H7 (cell line): Measurements from ENCODE around the gene MYOM1. TPM values are rescaled to one million over a fixed set of nuclear protein-coding genes. Genes with fewer than 3 reads are reported as not detected.

ENCODE experiments used
- DNase-seq: peaks from one replicate; pipeline ENCODE4 v3.0.0; 2012
- H3K27me3 ChIP-seq: 2 replicates; pipeline ENCODE4 v1.6.0; 2011; ENCODE audit warnings: mild to moderate bottlenecking, low read length; ENCODE audit not compliant: control insufficient read depth, insufficient read depth
- H3K36me3 ChIP-seq: replicated peaks from 2 replicates; pipeline ENCODE4 v1.5.1; 2011; ENCODE audit warnings: low read length; ENCODE audit not compliant: control insufficient read depth, insufficient read depth
- H3K4me3 ChIP-seq: 2 replicates; pipeline ENCODE4 v1.5.1; 2011; ENCODE audit warnings: low read depth, mild to moderate bottlenecking, control low read depth, low read length, moderate library complexity; ENCODE audit not compliant: insufficient read depth
- total RNA-seq: library from RNA; depleted of rRNA; stranded (reverse); fragments of >200 nt; shearing (Covaris generic); gene quantifications from 2 replicates; pipeline ENCODE4 v1.2.3, GENCODE V29; 2014

Gene MYOM1
- total RNA-seq, 1 experiment from 2014 or later, result 0.14 TPM

DNA sequence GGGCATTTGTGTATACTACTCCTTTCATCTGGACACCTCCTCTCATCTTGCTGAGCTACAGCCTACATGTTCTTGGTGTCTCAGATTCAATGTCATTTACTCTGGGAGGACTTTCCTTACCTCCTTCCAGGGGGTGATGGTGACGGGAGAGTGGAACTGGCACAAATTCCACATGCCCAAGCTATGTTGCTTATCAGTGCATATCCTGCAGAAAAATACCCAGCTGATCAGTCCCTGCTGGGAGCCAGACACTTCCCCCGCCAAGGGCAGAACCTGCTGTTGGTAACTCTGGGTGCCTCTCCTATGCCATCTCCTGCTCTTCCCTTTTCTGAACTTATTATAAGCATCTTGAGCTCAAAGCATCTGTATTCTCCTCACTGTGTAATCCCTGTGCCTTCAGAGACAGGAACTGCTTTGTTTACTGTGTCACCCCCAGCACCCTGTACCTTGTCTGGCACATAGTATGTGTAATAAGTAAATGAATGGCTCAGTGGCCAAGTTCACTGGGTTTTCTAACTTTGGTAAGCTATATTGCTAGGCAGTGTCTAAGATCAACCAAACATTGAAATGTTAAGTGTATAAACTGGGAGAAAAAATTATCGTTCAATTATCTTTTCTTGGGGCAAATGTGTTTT lies 119.2 kb downstream of the MYOM1 start:
- DNase-seq, result no peak
- Histone ChIP-seq H3K36me3 (no peaks in the 10 kb centered on the region), H3K4me3 (no peak overlapping the region), H3K27me3 (no peaks in the 10 kb centered on the region)

DNA sequence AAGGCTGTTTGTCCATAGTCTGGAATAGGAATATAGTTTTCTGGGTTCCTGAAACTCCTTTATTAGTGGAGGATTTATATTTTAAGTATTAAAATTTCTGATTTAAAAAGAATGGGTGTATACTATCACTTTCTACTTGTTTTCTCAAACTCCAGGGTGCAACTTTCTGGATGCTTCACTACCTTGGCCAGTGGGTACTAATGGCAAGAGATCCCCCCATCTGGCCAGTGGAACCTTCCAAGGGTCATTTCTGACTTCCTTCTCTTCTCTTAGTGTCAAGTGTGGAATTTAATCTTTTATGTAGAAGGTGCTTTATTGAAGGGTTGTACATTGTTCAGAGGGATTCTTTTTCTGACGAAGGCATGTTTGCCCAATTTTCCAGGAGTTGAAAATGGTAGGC lies 120.4 kb downstream of the MYOM1 start:
- no peaks in the 10 kb centered on the region for H3K27me3 ChIP-seq
- no peaks in the 10 kb centered on the region for H3K36me3 ChIP-seq
- no peak overlapping the region for H3K4me3 ChIP-seq
- no peak for DNase-seq

DNA sequence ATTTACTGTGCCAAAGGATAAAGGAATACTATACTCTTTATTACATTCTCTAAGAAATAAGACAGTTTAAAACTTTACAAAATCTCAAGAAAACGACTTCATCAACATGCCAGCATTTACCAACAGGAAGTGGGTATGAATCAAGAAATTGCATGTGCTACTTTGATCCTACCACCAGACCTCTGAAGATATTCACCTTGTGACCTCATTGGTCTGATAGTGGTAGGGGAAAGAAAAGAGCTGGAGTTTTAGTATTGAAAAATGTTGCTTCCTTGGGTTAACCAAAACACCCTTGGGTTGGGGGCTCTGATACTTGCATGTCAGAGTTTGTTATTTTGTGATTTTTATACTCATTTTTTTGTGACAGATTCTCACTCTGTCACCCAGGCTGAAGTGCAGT lies 122.7 kb downstream of the MYOM1 start:
- no peaks in the 10 kb centered on the region for H3K27me3 ChIP-seq
- H3K4me3 ChIP-seq, result no peak overlapping the region
- no peaks in the 10 kb centered on the region for H3K36me3 ChIP-seq
- DNase-seq, result no peak

- no peak for DNase-seq
- H3K36me3 ChIP-seq, result no peaks in the 10 kb centered on the region
- H3K4me3 ChIP-seq, result no peak overlapping the region
- no peaks in the 10 kb centered on the region for H3K27me3 ChIP-seq
Measured at GRCh38 chr18:3095921-3096320, 123.8 kb downstream of the MYOM1 start.

- Histone ChIP-seq H3K27me3 (no peaks in the 10 kb centered on the region), H3K4me3 (no peak overlapping the region), H3K36me3 (no peaks in the 10 kb centered on the region)
- no peak for DNase-seq
Measured at GRCh38 chr18:3094338-3094684, 125.5 kb downstream of the MYOM1 start.

GRCh38 chr18:3093624-3094337 lies 126.0 kb downstream of the MYOM1 start:
- no peak for DNase-seq
- Histone ChIP-seq H3K4me3 (no peak overlapping the region), H3K36me3 (no peaks in the 10 kb centered on the region), H3K27me3 (no peaks in the 10 kb centered on the region)

GRCh38 chr18:3092727-3093126 lies 127.0 kb downstream of the MYOM1 start:
- DNase-seq, result no peak
- Histone ChIP-seq H3K36me3 (no peaks in the 10 kb centered on the region), H3K27me3 (no peaks in the 10 kb centered on the region)

DNA sequence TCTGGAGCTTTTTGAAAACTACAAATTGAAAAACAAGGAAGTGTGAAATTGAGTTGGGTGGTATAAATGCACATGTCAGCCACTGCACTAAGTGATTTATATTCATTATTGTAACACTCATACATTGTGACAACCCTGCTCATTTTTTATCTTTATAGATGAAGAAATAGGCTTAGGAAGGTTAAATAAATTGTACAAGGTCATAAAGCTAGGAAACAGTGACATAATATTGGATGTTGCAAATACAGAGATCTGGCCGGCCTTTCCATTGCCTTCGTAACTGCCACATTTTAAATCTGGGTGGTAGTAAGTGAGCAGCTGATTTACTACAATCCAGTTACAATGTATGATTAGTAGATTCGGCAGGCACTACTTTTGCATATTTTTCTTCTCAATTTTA lies 130.2 kb downstream of the MYOM1 start:
- H3K36me3 ChIP-seq, result no peaks in the 10 kb centered on the region
- no peaks in the 10 kb centered on the region for H3K27me3 ChIP-seq
- no peak for DNase-seq
- no peak overlapping the region for H3K4me3 ChIP-seq

More at GRCh38 chr18:3092727-3093126, 127.0 kb downstream of the MYOM1 start:
- no peak overlapping the region for H3K4me3 ChIP-seq

DNA sequence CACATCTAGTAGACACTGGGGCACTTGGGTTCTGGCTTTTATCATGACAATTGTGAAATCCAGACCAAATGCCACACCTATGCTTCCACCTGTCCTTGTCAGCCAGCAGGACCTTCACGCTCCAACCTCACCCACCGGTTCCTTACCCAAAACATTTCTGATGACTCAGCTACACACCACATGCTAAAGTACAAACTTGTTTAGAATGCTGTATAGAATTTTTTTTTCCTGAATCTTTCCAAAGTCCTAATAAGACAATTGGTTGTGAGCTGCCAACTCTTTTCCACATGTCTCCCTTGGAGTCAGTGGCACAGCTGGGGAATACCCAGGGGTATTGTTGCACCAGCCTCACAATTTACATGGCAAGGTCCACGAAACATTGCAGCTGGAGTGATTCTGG lies 131.3 kb downstream of the MYOM1 start:
- DNase-seq, result no peak
- H3K36me3 ChIP-seq, result no peaks in the 10 kb centered on the region
- H3K4me3 ChIP-seq, result no peak overlapping the region
- H3K27me3 ChIP-seq, result no peaks in the 10 kb centered on the region

DNA sequence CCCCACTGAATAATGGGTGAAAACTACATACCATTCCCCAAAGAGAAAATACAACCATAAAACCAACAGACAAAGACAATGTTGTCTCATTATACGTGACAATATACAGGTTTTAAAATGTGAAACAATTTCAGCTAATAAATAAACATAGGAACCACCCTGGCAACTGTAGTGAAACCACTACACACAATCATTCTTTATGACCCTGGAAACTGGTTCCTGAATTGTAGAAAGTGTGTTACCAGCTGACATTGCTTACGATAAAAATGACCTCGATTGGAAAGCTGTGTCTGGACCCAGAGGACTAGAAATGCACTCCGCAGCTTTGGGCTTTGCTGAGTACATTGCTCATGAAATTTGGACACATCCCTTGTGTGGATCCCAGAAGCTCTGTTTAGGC lies 132.9 kb downstream of the MYOM1 start:
- Histone ChIP-seq H3K36me3 (no peaks in the 10 kb centered on the region), H3K4me3 (no peak overlapping the region), H3K27me3 (no peaks in the 10 kb centered on the region)
- DNase-seq, result no peak

DNA sequence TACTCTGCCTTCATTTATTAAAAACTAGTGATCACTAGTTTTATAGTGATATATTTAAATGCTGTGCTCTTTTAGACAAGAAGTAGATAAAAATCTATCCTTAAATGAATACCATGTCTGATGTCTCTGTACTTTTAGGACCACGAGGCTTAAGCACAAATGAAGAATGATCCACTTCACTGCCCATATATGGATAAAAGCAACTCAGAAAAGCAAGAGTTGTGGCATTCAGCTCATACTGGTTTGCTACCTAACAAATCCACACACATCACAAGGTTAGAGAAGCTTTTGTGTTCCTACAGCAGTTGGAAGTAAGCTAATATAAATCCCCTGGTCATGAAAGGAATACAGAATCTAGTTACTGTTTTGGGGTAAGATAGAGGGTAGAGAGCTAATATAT lies 134.2 kb downstream of the MYOM1 start:
- DNase-seq, result no peak
- H3K36me3 ChIP-seq, result no peaks in the 10 kb centered on the region
- no peak overlapping the region for H3K4me3 ChIP-seq
- H3K27me3 ChIP-seq, result no peaks in the 10 kb centered on the region

GRCh38 chr18:3084206-3084605 lies 135.6 kb downstream of the MYOM1 start:
- Histone ChIP-seq H3K36me3 (no peaks in the 10 kb centered on the region), H3K4me3 (no peak overlapping the region), H3K27me3 (no peaks in the 10 kb centered on the region)
- DNase-seq, result no peak

GRCh38 chr18:3083766-3084165 lies 136.0 kb downstream of the MYOM1 start:
- H3K36me3 ChIP-seq, result no peaks in the 10 kb centered on the region
- no peak overlapping the region for H3K4me3 ChIP-seq
- DNase-seq, result no peak

GRCh38 chr18:3081584-3081991 lies 138.2 kb downstream of the MYOM1 start:
- H3K4me3 ChIP-seq, result no peak overlapping the region

More at GRCh38 chr18:3083766-3084165, 136.0 kb downstream of the MYOM1 start:
- no peaks in the 10 kb centered on the region for H3K27me3 ChIP-seq

DNA sequence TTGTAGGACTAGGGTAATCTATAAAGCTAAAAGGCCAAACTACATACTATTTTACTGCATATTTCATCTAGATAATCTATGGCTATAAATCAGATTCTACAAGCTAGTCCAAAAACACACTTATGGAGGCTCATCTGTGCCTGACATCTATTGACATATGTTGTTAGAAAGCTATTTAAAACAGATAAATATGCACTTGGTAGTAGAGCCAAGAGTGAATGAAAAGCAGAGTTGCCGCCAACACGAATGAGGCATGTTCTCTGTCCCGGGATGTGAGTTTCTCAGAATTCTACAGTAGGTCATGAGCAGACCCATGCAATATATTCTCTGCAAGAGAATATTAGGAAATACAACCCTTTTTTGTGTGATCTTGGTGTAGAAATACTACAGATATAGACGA lies 140.1 kb downstream of the MYOM1 start:
- no peak overlapping the region for H3K4me3 ChIP-seq
- no peaks in the 10 kb centered on the region for H3K36me3 ChIP-seq
- no peaks in the 10 kb centered on the region for H3K27me3 ChIP-seq
- DNase-seq, result no peak

More at GRCh38 chr18:3081584-3081991, 138.2 kb downstream of the MYOM1 start:
- Histone ChIP-seq H3K36me3 (no peaks in the 10 kb centered on the region), H3K27me3 (no peaks in the 10 kb centered on the region)
- DNase-seq, result no peak
